DMS114 treated with DMSO at 0.1 percent for 48 hours (cell line): ENCODE results near the gene COPA.
A peak's percentile ranks its signal among the peaks of the same experiment; 100 is the strongest.
"Not testable (repeated sequence)": the region's sequence is repeated elsewhere in the genome, so short reads cannot be mapped to it uniquely, and the experiment has no call there.

Experiments
- DNase-seq: peaks from one replicate; lab custom pipeline; 2025; ENCODE audit not compliant: unreplicated experiment; lab: John Stamatoyannopoulos, UW

Gene COPA

GRCh38 chr1:160328184-160328583, 14.9 kb downstream of the COPA start:
- no peak for DNase-seq

- DNase-seq, result no peak
Observed at GRCh38 chr1:160326418-160326817, 16.6 kb downstream of the COPA start.

GRCh38 chr1:160325252-160325651, 17.8 kb downstream of the COPA start:
- no peak for DNase-seq

- DNase-seq, result no peak
Observed at GRCh38 chr1:160322831-160323230, 20.2 kb downstream of the COPA start.

GRCh38 chr1:160315359-160315758, 27.7 kb downstream of the COPA start:
- DNase-seq, result no peak

GRCh38 chr1:160309571-160309970, 33.5 kb downstream of the COPA start:
- DNase-seq, result no peak

GRCh38 chr1:160309185-160309557, 33.9 kb downstream of the COPA start:
- DNase-seq, result no peak

GRCh38 chr1:160308451-160309184, 34.4 kb downstream of the COPA start:
- no peak for DNase-seq

GRCh38 chr1:160307118-160307791, 35.8 kb downstream of the COPA start:
- DNase-seq, result no peak

GRCh38 chr1:160300173-160300572, 42.9 kb downstream of the COPA start:
- DNase-seq, result no peak

- DNase-seq, result no peak
Observed at GRCh38 chr1:160296036-160296435, 47.0 kb downstream of the COPA start.

GRCh38 chr1:160293020-160293968, 49.8 kb downstream of the COPA start:
- DNase-seq, result no peak

- DNase-seq, result peak; percentile 65
Observed at GRCh38 chr1:160291248-160292220, 51.5 kb downstream of the COPA start.

- DNase-seq, result not testable (repeated sequence)
Observed at GRCh38 chr1:160287769-160288168, 55.3 kb downstream of the COPA start.

GRCh38 chr1:160285506-160285905, 57.5 kb downstream of the COPA start:
- DNase-seq, result no peak

GRCh38 chr1:160284782-160285344, 58.2 kb downstream of the COPA start, which contains the start of gene PEX19:
TSS of gene PEX19 (minus strand) at chr1:160285133. CDS start at chr1:160285124, 9 bp downstream.
- DNase-seq, result peak; percentile 98

- no peak for DNase-seq
Observed at GRCh38 chr1:160284220-160284781, 58.7 kb downstream of the COPA start.

- DNase-seq, result no peak
Observed at GRCh38 chr1:160282807-160283206, 60.2 kb downstream of the COPA start.

GRCh38 chr1:160277987-160278386, 65.1 kb downstream of the COPA start:
- no peak for DNase-seq

- DNase-seq, result no peak
Observed at GRCh38 chr1:160277330-160277729, 65.7 kb downstream of the COPA start.
